ENCODE results near the gene PRCC. TPM values are rescaled to one million over a fixed set of nuclear protein-coding genes. Genes with fewer than 3 reads are reported as not detected.

The PRCC gene
- total and polyA plus RNA-seq, 2 of the 8 experiments (the other 6 are each of a cell fraction or from before 2014, with no cell fraction given): 95.2 to 115 TPM

GRCh38 chr1:156751451-156751756, 15.9 kb upstream of the PRCC start, which contains the start of gene HDGF:
TSS of gene HDGF (minus strand) at chr1:156751675. CDS start at chr1:156751429, 246 bp downstream.
- ChIA-PET POLR2A (ENCODE audit: partially characterized antibody) (interaction anchor here (1.0 to 8.8 kb wide), 27 partner anchors 10 to 110 kb away, joined by 3 to 121 read pairs (median 4); partner anchors contain the start of genes BCAN, ISG20L2, METTL25B and MRPL24), CTCF (ENCODE audit: partially characterized antibody) (interaction anchor here (1.0 to 3.2 kb wide), 8 partner anchors 9 to 124 kb away, joined by 3 to 26 read pairs (median 4); partner anchors contain the start of gene NTRK1)
- Histone ChIP-seq H4K91ac (replicated peaks; ENCODE audit: insufficient read length, low read length) (peak within 1 kb of the TSS; percentile 89), H3K27me3 (replicated peaks in 1 of 4; ENCODE audit: control insufficient read depth in 3 of 4, extremely low read depth in 1 of 4, insufficient read depth in 3 of 4, low read length in 3 of 4) (no peaks in the 10 kb centered on the region), H2BK20ac (ENCODE audit: low read length) (no peak within 1 kb of the TSS), H2BK5ac (ENCODE audit: low read depth, low read length) (peak within 1 kb of the TSS; percentile 79), H2BK15ac (ENCODE audit: low read length) (peak within 1 kb of the TSS; percentile 82; the same call in 1 of the 2 replicates), H2BK120ac (replicated peaks; ENCODE audit: low read depth, low read length) (peak within 1 kb of the TSS; percentile 41), H4K8ac (ENCODE audit: extremely low read depth, insufficient read depth, low read length) (peak within 1 kb of the TSS; percentile 97), H3K9ac (replicated peaks in 1 of 4; ENCODE audit: extremely low read depth in 1 of 4, low read depth in 3 of 4, low read length in 3 of 4) (peak within 1 kb of the TSS; percentile 96 to 97 (median 96)), H3K79me2 (ENCODE audit: control insufficient read depth in 1 of 2, insufficient read depth in 2 of 2, low read length in 2 of 2) (peaks cover 23 to 55% of the 10 kb centered on the region in 2 experiments), H3K18ac (ENCODE audit: extremely low read depth, low read length) (peak within 1 kb of the TSS; percentile 86), H3K14ac (ENCODE audit: insufficient read length) (peak within 1 kb of the TSS; percentile 35), H3K4ac (replicated peaks; ENCODE audit: insufficient read length, low read depth, low read length) (peak within 1 kb of the TSS; percentile 79), H4K5ac (ENCODE audit: insufficient read length, low read depth, low read length) (peak within 1 kb of the TSS; percentile 85), H4K20me1 (replicated peaks in 1 of 2; ENCODE audit: control insufficient read depth in 1 of 2, insufficient read depth in 2 of 2, low read length in 2 of 2) (peaks cover 0 to 3% of the 10 kb centered on the region in 2 experiments), H2AFZ (ENCODE audit: low read length) (peak within 1 kb of the TSS; percentile 59; the same call in 1 of the 2 replicates), H3K56ac (replicated peaks; ENCODE audit: insufficient read length, low read depth, low read length) (peak within 1 kb of the TSS; percentile 90), H3K36me3 (ENCODE audit: control insufficient read depth in 2 of 4, insufficient read depth in 4 of 4, low read length in 3 of 4) (no peaks in the 10 kb centered on the region), H2AK5ac (ENCODE audit: low read depth, low read length) (no peak within 1 kb of the TSS), H3K23me2 (ENCODE audit: low read depth, low read length) (peaks cover 12% of the 10 kb centered on the region), H2BK12ac (ENCODE audit: low read depth, low read length) (peak within 1 kb of the TSS; percentile 82; the same call in 1 of the 2 replicates), H3K4me1 (replicated peaks in 1 of 4; ENCODE audit: control insufficient read depth in 3 of 4, insufficient read depth in 4 of 4, low read length in 3 of 4) (peaks cover 27 to 37% (median 29%) of the 10 kb centered on the region in 4 experiments), H3K23ac (ENCODE audit: insufficient read length) (no peak within 1 kb of the TSS), H3K79me1 (ENCODE audit: low read depth, low read length) (peaks cover 11% of the 10 kb centered on the region), H3K9me3 (ENCODE audit: insufficient read depth in 2 of 2, low read depth in 1 of 2, low read length in 1 of 2) (no peaks in the 10 kb centered on the region), H3K27ac (ENCODE audit: low read depth, low read length) (peak within 1 kb of the TSS; percentile 96), H3K4me3 (ENCODE audit: extremely low read depth in 1 of 4, insufficient read depth in 2 of 4, low read depth in 3 of 4, low read length in 4 of 4) (peak within 1 kb of the TSS; percentile 86 to 100 (median 95)), H3K4me2 (ENCODE audit: insufficient read depth in 1 of 2, low read depth in 2 of 2, low read length in 2 of 2) (peak within 1 kb of the TSS; percentile 91 to 99)
- DNase-seq (ENCODE audit: low read depth in 1 of 2, low spot score in 2 of 2) (no peak), FAIRE-seq (no peak)
- 0% methylated on average over 23 of the region's 48 CpGs; no CpG with 5 or more reads in 1 of the 2 experiments for WGBS, 2 experiments (ENCODE audit: extremely low coverage in 1 of 2, insufficient coverage in 1 of 2, insufficient read length in 1 of 2, insufficient replicate concordance in 2 of 2, low coverage in 1 of 2, low lambda C conversion rate in 2 of 2, missing lambda C conversion rate in 1 of 2)
- no peak for TF ChIP-seq CHD1 (IDR thresholded peaks at IDR 0.05; ENCODE audit: low read depth, low read length)
